NCI-H345 (cell line): ENCODE data around the gene CFAP221.

Experiments used
- DNase-seq: peaks from one replicate; lab custom pipeline; 2025; lab: John Stamatoyannopoulos, UW

CFAP221 gene

DNA sequence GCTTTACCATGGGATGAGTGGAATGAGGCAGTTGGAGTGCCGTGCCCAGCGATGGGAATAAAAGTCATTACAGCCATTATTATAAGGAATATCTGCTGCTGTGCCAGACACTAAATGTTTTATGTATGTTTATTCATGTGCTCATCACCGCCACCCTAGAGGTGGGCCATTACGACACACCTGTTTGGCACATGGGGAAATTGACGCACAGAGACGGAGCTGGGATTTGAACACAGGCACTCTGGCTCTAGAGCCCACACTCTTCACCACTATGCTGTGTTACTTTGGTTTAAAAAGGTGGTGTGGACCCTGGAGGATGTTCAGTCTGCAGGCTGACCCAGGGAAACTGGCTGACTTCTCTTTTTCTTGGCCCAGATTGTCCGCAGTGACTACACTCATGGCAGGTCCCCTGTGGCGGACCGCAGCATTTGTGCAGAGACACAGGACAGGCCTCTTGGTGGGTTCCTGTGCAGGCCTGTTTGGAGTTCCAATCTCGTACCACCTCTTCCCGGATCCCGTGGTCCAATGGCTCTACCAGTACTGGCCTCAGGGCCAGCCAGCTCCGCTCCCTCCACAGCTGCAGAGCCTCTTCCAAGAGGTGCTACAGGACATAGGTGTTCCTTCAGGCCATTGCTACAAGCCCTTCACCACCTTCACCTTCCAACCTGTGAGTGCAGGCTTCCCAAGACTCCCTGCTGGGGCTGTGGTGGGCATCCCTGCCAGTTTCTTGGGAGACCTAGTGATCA is 136.4 kb downstream of the CFAP221 start:
- no peak for DNase-seq

DNA sequence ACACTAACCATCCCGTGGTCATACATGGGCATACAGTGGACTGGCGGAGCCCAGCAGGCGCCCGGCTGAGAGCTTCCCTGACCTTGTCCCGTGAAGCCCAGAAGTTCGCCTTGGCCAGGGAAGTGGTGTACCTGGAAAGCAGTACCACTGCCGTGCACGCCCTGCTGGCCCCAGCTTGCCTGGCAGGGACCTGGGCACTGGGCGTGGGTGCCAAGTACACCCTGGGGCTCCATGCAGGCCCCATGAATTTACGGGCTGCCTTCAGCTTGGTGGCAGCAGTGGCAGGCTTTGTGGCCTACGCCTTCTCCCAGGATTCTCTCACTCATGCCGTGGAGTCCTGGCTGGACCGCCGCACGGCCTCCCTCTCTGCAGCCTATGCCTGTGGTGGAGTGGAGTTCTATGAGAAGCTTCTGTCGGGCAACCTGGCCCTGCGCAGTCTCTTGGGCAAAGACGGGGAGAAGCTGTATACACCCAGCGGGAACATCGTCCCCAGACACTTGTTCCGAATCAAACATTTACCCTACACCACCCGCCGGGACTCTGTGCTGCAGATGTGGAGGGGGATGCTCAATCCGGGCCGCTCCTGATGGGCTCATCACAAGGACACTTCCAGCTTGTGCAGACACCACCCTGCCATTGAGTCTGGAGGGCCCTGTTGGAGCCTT is 137.1 kb downstream of the CFAP221 start:
- DNase-seq = no peak

DNA sequence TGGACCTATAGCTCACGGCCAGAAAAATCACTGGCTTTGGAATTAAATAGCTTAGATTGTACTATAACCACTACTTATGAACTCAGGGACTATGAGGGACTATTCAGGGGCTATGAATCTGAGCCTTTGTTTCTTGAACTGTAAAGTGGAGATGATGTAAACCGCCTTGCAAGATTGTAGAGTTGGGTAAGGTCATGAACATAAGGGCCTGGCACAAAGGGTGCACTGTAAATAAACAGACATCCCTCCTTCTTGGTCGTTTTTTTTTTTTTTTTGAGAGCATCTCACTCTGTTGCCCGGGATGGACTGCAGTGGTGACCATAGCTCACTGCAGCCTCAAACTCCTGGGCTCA is 137.6 kb downstream of the CFAP221 start:
- no peak for DNase-seq

DNA sequence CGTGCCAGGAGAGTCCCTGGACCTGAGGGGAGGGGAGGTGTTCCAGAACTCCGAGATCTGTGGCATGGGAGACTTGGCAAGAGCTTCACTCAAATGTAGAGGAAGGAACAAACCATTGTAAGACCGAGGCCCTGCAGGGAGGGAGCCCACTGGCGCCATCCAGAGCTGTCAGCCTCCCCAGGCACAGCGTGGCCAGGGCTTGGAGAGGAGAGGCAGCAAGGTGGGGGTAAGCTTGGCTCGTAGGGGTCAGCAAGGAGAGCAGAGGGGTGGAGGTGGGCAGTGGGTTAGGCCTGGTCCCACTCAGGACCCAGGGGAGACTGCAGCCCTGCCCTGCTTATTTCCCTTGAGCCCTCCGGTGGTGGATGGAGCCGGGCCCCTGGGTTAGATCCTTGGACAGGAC is 138.3 kb downstream of the CFAP221 start:
- no peak for DNase-seq

DNA sequence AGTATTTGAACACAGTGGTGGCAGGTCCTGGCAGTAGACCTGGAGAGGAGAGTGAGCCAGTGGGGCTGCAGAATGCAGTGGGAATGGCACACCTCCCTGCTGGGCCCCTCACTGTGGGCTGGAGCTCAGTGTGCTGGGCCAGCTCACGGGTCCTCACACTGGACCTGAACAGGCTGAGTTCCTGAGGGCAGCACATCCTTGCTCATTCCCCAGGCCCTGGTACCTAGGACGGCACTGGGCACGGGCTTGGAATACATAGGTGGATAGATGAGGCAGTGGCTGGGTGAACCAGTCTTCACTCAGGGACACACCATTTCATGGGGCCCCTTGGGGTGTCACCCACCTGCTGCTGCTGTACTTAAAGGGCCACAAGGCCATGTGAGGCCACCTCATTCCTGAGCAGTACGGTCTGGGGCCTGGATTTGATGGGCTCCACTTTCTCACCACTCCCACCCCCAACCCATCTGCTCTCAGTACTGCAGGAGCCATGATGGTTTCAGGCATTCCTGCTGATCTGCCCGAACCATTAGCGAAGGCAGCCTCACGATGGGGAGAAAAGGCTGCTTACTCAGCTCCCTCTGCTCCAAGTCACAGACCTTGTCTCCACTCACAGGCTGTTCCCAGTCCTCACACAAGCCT is 138.9 kb downstream of the CFAP221 start:
- DNase-seq = no peak

DNA sequence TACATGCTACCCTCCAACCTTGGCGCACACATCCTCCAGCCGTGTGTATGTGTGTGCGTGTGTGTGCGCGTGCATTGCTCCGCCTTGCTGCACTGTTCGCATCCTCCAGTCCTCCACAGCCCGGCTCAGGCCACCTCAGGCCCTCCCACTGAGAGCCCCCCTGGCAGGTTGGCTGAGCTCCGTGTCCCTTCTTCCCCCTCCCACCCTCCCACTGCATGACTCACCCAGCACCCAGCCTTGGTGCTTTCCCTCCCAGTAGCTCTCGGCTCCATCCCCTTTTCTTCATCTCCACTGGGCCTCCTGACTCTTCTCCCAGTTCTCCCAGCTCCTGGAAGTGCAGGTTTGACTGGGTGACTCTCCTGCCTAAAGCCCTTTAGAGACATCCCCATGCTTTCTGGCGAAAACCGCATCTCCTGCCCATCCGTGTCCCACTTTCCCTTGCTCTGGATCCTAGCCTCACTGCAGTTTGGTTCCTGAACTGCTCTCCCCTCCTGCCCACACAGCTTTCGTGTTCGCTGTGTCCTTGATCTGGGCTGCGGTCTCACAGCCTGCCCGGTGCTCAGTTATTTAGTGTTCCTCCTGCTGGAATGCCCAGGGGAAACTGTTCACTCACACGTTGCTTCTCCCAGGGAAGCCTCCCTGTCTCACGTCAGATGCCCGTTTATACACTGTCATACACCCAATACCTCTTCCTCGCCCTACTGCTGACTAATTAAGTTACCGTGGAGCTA is 139.6 kb downstream of the CFAP221 start:
- DNase-seq = no peak

DNA sequence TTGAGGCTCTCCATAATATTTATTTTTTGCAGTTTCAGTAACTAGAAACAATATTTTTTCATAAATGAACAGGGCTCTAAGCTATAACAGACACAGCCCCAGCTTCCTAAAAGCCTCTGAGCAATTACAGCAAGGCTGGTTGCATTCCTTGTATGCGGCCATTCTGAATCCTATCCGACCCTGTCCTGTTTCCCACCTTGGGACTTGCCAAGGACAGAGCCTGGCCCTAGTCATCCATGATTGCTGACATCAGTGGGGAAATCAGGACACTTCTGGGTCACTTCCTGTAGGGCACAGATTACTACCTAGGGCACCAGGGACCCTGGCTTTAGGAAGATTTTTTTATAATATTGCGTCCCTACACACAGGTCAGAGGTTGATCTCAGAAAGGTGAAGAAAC is 140.3 kb downstream of the CFAP221 start:
- DNase-seq = no peak

DNA sequence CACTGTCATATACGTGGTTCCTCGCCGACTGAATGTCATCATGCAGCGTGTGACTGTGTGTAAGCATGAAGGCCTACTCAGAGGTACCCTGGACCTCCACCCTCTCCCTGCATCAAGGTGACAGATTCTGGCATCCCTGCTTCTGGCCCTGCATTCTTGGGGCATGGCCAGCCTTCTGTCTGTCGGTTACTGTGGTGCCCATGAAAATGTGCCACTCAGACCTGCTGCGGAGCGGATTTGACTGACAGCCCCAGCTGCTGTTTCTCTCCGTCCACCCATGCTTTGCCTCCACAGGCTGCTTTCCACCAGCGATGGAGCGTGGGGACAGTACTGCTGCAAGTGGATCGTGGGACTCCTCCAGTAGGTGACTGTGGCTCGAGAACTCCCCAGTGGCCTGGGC is 144.4 kb downstream of the CFAP221 start:
- DNase-seq = no peak

DNA sequence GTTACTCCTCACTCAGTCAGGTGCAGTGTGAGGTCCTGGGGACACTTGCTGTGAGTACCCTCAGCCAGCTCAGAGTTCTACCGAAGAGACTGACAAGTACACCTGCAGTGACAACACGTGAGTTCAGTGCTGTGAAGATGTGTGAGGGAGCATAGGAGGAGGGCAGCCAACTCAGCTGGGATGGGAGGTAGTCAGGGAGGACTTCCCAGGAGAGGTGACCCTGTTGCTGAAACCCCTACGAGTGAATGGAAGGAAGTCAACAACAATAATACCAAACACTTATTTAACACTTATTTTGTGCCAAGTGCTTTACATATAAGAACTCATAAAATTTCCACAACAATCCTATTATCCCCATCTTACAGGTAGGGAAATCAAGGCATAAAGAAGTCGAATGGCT is 145.0 kb downstream of the CFAP221 start:
- no peak for DNase-seq

DNA sequence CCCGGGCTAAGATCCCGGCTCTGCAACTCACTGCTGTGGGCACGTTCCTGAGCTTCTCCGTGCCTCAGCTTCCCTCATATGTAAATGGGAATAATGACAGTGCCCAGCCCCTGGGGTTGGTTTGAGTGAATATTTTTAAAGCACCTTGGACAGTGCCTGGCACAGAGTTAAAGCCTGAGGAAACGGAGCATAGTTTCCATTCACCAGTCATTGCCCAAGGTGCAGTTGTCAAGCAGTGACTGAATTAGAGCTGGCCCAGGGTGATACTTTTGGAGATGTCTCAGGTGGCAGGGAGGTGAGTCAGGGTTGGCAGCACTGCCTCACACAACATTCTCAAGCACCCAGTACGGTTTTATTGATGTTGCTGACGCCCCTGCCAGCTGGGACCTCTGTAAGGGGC is 146.9 kb downstream of the CFAP221 start:
- DNase-seq = no peak

DNA sequence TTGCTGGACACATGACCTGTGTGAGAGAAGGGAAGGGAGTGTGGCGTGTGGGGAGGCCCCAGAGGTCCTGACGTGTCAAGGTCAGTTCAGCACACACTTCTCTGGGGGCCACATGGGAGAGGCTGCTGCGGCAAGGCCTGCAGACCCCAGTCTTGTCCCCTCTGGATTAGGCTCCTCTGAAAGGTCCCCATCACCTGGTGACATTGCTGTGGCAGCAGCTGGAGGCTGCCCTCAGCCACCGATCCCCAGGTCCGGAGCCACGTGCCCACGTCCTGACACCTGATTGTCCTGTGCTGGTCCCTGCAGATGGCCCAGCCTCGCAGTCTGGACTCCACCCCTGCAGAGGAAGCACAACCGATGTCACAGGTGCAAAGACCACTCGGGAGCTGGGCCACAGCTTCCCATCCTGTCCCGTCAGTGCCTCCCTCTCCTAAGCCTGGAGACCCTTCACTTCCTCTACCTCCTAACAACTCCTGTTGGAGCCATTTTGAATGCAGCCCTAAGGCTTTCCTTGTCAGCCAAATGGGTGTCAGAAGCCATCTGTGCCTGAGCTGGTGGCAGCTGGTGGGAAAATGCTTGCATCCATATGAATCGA is 147.5 kb downstream of the CFAP221 start:
- DNase-seq = no peak

DNA sequence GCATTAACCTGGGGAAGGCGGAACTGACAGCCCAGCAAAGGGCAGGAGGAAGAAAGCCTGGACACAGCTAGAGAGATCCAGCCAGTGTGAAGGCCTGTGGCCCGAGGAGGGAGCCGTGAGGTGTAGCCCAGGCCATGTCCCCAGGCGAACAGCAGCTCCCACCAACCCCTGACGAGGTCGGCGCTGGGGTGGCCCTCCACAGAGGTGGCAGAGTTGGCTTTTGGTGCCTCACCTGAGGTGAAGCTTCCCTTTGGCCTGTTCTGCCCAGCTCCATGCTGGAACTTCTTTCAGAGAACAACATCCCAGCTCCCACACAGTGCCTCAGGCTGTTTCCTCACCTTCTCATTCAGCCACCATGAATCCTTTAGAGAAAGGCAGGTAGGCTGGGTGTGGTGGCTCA is 148.1 kb downstream of the CFAP221 start:
- DNase-seq = no peak

DNA sequence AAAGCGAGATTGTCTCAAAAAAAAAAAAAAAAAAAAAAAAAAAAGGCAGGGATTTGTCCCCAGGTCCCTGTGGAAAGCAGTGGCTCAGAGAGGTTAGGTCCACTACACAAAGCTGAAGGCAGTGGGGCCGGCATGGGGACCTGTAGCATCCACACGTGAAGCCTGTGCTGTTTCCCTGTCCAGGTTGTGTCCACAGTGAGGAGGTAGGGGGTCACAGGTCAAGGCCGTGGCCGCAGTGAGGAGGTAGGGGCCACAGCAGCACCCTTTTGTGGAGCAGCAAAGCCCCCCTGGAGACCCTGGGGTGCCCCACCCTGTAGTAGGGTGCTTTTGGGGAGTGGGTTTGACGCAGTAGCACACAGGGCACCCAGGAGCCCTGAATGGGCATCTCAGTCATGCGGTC is 148.7 kb downstream of the CFAP221 start:
- DNase-seq = no peak

DNA sequence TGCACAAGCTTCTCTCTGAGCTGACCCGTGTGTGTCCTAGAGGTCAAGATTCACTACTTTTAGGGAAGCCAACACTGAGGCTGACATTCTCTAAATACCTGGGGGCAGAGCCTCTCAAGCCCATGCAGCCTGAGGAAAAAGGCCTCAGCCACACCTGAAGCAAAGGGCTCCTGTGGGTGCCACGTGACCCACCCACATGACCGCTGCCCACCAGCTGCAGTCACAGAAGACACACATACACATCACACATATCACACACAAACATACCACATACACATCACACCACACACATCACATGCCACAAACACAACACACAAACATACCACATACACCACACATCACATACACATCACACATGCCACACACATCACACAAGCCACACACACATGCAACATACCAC is 149.3 kb downstream of the CFAP221 start:
- no peak for DNase-seq

DNA sequence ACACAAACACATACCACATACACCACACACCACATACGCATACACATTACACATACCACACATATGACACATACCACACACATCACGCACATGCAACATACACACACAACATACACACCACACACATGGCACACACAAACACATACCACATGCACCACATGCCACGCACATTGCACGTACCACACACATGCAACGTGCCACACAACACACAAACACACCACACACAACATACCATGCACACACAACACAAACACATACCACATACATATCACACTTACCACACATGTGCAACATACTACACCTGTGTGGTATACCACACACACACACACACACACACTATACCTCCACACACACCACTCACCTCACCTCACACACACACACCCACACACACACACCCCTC is 149.7 kb downstream of the CFAP221 start:
- DNase-seq = no peak

DNA sequence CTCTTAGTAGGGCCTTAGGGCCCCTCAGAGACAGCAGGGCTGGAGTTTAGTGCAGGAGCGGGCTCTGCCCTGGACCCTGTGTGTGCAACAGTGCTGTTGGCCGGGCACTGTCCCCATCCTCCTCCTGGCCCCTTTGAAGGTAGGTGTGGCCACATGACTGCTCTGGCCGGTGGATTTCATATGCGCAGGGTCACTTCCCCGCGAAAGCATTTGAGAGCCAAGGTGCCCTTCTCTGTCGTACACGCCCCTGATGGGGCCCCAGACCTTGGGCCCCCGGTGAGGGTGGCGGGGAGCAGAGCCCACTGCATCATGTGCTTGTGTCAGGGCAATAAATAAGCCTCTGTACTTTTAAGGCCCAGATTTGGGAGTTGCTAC is 150.2 kb downstream of the CFAP221 start:
- no peak for DNase-seq

DNA sequence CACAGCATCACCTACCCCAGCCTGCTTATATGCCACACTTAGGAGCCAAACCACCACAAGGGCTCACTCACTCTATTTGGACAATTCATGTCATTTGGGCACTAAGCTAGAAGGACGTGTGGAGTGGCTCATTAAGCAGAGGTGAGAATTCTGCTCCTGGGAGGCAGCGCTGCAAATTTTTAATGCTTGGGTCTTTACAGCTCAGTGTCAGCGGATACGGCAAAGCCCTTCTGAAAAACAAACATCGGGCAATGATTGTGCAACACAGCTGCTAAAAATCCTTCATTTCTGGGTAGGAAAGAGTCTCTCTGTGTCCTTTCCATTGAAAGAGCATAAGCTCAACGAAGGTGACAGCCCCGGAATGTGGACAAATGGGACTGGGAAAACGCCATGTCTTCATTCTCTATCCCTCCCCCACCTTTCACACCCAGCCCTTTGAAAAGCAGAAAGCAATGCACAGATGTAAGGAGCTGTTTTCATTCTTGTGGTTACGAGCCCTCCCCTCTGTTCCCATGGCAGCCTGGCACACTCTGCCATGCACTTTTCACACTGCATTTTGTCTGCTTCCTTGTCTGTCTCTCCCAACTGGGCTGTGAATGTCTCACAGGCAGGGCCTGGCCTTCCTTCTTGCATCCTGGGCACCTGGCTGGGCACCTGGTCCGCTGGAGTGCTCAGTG is 150.7 kb downstream of the CFAP221 start:
- peak; percentile 53 for DNase-seq

DNA sequence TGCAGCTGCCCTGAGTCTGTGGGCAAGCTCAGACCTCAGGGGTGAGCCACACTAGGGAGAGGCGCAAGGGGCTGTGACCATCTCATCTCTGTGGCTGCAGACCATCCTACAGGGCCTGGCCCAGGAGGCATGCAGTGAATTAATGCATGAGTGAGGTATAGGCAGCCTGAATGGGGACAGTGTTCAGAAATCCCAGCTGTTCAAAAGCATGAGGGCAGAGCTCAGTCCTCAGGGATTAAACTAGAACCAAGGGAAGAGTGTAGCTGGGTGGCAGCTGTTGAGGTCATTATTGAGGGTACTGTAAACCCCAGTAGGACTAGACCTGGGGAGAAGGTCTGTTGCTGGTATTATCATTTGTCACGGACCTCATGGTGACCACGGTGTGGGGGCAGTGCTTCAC is 151.8 kb downstream of the CFAP221 start:
- no peak for DNase-seq

DNA sequence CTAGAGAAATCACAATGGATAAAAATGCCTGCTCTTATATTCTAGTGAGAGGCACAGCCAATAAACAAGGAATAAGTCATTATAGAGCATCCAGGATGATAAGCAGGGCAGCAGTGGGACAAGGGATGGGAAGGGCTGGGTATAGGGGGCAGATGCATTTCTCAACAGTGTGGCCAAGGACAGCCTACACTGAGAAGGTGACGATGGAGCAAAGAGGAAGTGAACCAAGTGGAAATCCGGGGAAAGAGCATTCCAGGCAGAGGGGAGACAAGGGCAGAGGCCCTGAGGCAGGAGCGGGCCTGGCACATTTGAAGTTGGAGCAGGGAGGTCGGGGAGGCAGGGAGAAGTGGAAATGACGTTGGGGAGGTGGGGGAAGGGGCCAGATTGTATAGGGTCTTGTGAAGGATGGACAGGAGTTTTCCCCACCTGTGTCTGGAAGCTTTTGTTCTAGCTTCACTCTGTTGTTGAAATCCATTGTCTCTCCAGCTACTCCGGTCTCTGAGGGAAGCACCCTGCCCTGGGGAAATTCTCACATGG is 152.3 kb downstream of the CFAP221 start:
- no peak for DNase-seq

DNA sequence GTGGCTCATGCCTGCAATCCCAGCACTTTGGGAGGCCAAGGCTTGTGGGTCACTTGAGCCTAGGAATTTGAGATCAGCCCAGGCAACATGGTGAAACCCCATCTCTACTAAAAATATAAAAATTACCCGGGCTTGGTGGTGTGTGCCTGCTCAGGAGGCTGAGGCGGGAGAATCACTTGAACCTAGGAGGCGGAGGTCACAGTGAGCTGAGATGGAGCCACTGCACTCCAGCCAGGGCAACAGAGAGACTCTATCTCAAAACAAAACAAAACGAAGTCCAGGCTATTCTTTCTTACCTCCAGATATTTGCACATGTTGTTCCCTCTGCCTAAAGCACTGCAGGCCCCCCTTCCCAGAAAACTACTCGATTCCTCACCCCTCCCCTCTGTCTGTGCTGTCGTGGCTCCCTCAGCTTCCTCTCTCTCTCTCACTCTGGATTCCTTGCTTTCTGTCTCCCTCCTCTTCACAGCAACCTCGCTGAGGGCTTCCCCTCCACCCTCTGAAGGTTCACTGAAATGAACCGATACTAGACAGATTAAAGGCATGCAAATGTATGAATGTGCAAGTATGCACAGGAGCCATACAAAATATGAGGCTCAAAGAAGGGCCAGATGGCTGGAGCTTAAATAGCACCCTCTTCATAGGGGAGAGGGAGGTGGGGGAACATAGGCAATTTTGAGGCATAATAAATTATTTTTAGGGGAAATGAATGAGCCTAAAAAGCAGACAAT is 153.2 kb downstream of the CFAP221 start:
- DNase-seq = no peak

DNA sequence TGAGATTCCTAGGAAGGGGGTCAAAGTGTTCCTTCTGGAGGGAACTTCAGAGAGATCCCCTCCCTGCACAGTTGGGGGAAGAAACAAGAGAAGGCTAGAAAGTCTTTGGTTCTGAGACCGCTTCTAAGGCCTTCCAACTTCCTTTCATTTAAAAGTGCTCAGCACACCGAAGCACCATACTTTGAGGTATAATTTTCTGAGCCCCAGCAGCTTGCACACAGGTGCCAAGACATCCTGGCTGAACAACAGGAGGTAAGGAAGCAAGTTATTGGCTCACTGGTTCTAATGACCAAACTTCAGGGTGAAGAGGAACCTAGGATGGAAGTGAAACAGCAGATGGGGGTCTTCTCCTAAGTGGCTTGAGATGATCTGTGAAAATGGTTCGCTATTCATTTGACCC is 154.0 kb downstream of the CFAP221 start:
- DNase-seq = no peak
